ENCODE results near the gene ANO3. TPM values are rescaled to one million over a fixed set of nuclear protein-coding genes. Genes with fewer than 3 reads are reported as not detected.

ANO3 gene
- total RNA-seq, 1 experiment from 2014 or later: not detected

DNA sequence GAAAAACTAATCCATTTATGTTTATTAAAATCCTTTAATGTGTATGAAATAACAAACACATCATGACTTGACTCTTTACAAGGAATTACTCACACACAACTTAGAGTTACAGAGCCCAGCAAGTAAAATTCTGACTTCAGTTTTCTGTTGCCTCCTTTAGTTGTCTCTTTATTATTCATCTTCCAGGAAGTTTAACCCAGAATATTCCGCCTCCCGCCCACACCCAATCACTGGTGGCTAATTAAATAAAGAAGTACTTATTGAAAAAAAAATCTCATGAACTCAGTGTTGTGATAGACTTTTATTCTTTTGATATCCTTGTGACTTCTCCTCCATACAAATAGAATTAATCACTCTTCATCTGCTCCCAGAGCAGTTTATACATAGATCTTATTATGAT lies 178.2 kb downstream of the ANO3 start:
- no peak overlapping the region for H3K9ac ChIP-seq (ENCODE audit: low read length)
- no peak overlapping the region for H3K4me2 ChIP-seq (ENCODE audit: low read length)
- no peaks in the 10 kb centered on the region for H3K36me3 ChIP-seq (ENCODE audit: low read depth, low read length)
- H3K4me3 ChIP-seq (ENCODE audit: low read length): no peak overlapping the region
- no peaks in the 10 kb centered on the region for H3K79me2 ChIP-seq (ENCODE audit: low read length)
- H3K4me1 ChIP-seq (ENCODE audit: insufficient read depth, low read length): no peaks in the 10 kb centered on the region
- intact Hi-C loops (cut with micrococcal nuclease): no loop called here
- DNase-seq (no peak), ATAC-seq (no peak)
- POLR2A ChIA-PET (ENCODE audit: unreplicated experiment): no interaction called here
- no peaks in the 10 kb centered on the region for H3K9me2 ChIP-seq (replicated peaks; ENCODE audit: low read length)
- H2AFZ ChIP-seq (ENCODE audit: low read length): no peak overlapping the region
- no peaks in the 10 kb centered on the region for H4K20me1 ChIP-seq (ENCODE audit: low read length)
- no peak for TF ChIP-seq EZH2phosphoT487 (IDR thresholded peaks at IDR 0.05; ENCODE audit: borderline replicate concordance, low read length)
- no peak overlapping the region for H3K27ac ChIP-seq (ENCODE audit: low read length)
- no peaks in the 10 kb centered on the region for H3K9me3 ChIP-seq (ENCODE audit: low read length)
- CTCF ChIA-PET: no interaction called here
- BruUV-seq (replicated peaks): no TSS peak
- no peaks in the 10 kb centered on the region for H3K27me3 ChIP-seq (ENCODE audit: low read length)
- H3F3A ChIP-seq (ENCODE audit: low read length, unreplicated experiment): no peaks in the 10 kb centered on the region

DNA sequence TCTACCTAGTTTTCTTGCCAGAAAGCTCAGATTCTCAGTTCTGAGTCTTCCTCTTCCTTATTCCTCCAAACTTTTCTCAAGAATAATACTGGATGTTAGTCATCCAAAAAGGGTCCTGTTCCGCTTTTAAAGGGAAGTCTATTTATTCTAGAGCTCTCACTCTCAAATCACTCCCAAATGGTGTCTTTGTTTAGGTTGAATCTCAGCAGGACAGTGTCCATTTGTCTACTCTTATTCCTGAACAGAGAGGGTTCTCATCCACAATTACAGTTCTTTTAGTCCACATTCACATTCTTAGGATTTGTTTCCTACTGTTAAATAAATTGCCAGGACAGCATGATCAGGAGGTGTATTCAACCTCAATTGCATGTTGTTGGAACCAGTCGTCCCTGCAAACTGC lies 178.8 kb downstream of the ANO3 start:
- Histone ChIP-seq H3K4me1 (ENCODE audit: insufficient read depth, low read length) (no peaks in the 10 kb centered on the region), H3K9me2 (replicated peaks; ENCODE audit: low read length) (no peaks in the 10 kb centered on the region), H3K79me2 (ENCODE audit: low read length) (no peaks in the 10 kb centered on the region), H3F3A (ENCODE audit: low read length, unreplicated experiment) (no peaks in the 10 kb centered on the region), H3K27ac (ENCODE audit: low read length) (no peak overlapping the region), H3K4me3 (ENCODE audit: low read length) (no peak overlapping the region), H3K9me3 (ENCODE audit: low read length) (no peaks in the 10 kb centered on the region), H3K9ac (ENCODE audit: low read length) (no peak overlapping the region), H3K36me3 (ENCODE audit: low read depth, low read length) (no peaks in the 10 kb centered on the region), H3K27me3 (ENCODE audit: low read length) (no peaks in the 10 kb centered on the region), H4K20me1 (ENCODE audit: low read length) (no peaks in the 10 kb centered on the region), H2AFZ (ENCODE audit: low read length) (no peak overlapping the region), H3K4me2 (ENCODE audit: low read length) (no peak overlapping the region)
- BruUV-seq (replicated peaks): no TSS peak
- ChIA-PET CTCF (no interaction called here), POLR2A (ENCODE audit: unreplicated experiment) (no interaction called here)
- intact Hi-C loops (cut with micrococcal nuclease): no loop called here
- no peak for DNase-seq
- no peak for ATAC-seq
- TF ChIP-seq EZH2 (IDR thresholded peaks at IDR 0.05; ENCODE audit: low read length, unreplicated experiment): no peak
- TF ChIP-seq, protein P1, sequence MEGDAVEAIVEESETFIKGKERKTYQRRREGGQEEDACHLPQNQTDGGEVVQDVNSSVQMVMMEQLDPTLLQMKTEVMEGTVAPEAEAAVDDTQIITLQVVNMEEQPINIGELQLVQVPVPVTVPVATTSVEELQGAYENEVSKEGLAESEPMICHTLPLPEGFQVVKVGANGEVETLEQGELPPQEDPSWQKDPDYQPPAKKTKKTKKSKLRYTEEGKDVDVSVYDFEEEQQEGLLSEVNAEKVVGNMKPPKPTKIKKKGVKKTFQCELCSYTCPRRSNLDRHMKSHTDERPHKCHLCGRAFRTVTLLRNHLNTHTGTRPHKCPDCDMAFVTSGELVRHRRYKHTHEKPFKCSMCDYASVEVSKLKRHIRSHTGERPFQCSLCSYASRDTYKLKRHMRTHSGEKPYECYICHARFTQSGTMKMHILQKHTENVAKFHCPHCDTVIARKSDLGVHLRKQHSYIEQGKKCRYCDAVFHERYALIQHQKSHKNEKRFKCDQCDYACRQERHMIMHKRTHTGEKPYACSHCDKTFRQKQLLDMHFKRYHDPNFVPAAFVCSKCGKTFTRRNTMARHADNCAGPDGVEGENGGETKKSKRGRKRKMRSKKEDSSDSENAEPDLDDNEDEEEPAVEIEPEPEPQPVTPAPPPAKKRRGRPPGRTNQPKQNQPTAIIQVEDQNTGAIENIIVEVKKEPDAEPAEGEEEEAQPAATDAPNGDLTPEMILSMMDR (conservative IDR thresholded peaks at IDR 0.05; ENCODE audit: low read depth, low read length): no peak
- TF ChIP-seq EZH2phosphoT487 (IDR thresholded peaks at IDR 0.05; ENCODE audit: borderline replicate concordance, low read length): no peak

DNA sequence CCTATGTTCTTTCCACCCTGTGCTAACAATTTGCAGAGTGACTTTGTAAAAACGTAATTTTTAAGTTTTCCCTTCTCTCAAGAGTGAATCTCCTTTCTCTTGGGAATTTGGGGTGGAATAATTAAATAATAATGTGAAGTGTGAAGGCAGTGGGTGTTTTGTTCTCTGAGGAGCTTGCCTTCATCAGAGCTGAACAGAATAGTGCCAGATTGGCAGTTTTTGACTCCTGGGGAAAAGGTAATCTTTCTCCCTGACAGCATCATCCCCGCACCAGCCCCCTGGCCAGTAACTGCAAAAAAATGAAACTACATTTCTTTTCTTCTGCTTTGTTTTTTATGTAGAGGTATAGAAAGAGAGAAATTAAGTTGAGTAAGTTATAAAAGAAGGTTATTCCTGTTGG lies 180.3 kb downstream of the ANO3 start:
- DNase-seq: no peak
- TF ChIP-seq EZH2phosphoT487 (IDR thresholded peaks at IDR 0.05; ENCODE audit: borderline replicate concordance, low read length) (no peak), EZH2 (IDR thresholded peaks at IDR 0.05; ENCODE audit: low read length, unreplicated experiment) (no peak)
- TF ChIP-seq, protein P1 (conservative IDR thresholded peaks at IDR 0.05; ENCODE audit: low read depth, low read length): no peak
- intact Hi-C loops (cut with micrococcal nuclease): no loop called here
- no peaks in the 10 kb centered on the region for H3F3A ChIP-seq (ENCODE audit: low read length, unreplicated experiment)
- no peaks in the 10 kb centered on the region for H3K9me3 ChIP-seq (ENCODE audit: low read length)
- no peaks in the 10 kb centered on the region for H3K9me2 ChIP-seq (replicated peaks; ENCODE audit: low read length)
- no peaks in the 10 kb centered on the region for H3K79me2 ChIP-seq (ENCODE audit: low read length)
- H2AFZ ChIP-seq (ENCODE audit: low read length): no peak overlapping the region
- no TSS peak for BruUV-seq (replicated peaks)
- H3K27ac ChIP-seq (ENCODE audit: low read length): no peak overlapping the region
- H3K4me1 ChIP-seq (ENCODE audit: insufficient read depth, low read length): no peaks in the 10 kb centered on the region
- H3K4me3 ChIP-seq (ENCODE audit: low read length): no peak overlapping the region
- no peaks in the 10 kb centered on the region for H4K20me1 ChIP-seq (ENCODE audit: low read length)
- H3K4me2 ChIP-seq (ENCODE audit: low read length): no peak overlapping the region
- CTCF ChIA-PET: no interaction called here
- H3K9ac ChIP-seq (ENCODE audit: low read length): no peak overlapping the region
- ATAC-seq: no peak
- H3K27me3 ChIP-seq (ENCODE audit: low read length): no peaks in the 10 kb centered on the region
- no peaks in the 10 kb centered on the region for H3K36me3 ChIP-seq (ENCODE audit: low read depth, low read length)
- POLR2A ChIA-PET (ENCODE audit: unreplicated experiment): no interaction called here

All from PC-3 (cell line).